ENCODE results near the gene ZNF433. TPM values are rescaled to one million over a fixed set of nuclear protein-coding genes. Genes with fewer than 3 reads are reported as not detected.

Gene ZNF433
- total RNA-seq, 4 donors from 2014 or later: 3.6 to 8.2 (median 5.0) TPM

- DNase-seq (peak; percentile 93 to 97), ATAC-seq (peak; percentile 96 to 97)
- no peaks in the 10 kb centered on the region for H3K27me3 ChIP-seq
- peaks cover 0 to 11% (median 2%) of the 10 kb centered on the region in 3 donors for H3K9me3 ChIP-seq
- peaks cover 0 to 4% of the 10 kb centered on the region in 2 donors for H3K4me1 ChIP-seq
- intact Hi-C loops (cut with DNase I; ENCODE audit: low total_unique reads): loop anchor here (1.0 to 10.0 kb wide), 4 partner anchors 75 to 268 kb away; partner anchors contain the start of genes ZNF20, ZNF491 and ZNF700
- peak within 1 kb of the TSS; percentile 63 to 92 (median 82) for H3K4me3 ChIP-seq
- peak within 1 kb of the TSS; percentile 85 to 97 (median 92) for H3K27ac ChIP-seq
- peaks cover 0 to 17% of the 10 kb centered on the region in 2 donors for H3K36me3 ChIP-seq
- TF ChIP-seq CTCF (IDR thresholded peaks at IDR 0.05 in 4 of 5, conservative IDR thresholded peaks at IDR 0.05 in 1 of 5) (no peak), POLR2A (IDR thresholded peaks at IDR 0.05) (peak; percentile 80 to 95)
- in situ Hi-C loops (cut with MboI; ENCODE audit: low sequenced_read_pairs in 4 of 4): loop anchor here in 1 of 4 donors (5.0 kb wide), 1 partner anchor 77 kb away; the partner anchor contains the start of gene ZNF20
These were observed 29.4 kb upstream of the ZNF433 start, which contains the start of gene ZNF844 for GRCh38 chr19:12064590-12065538. Gene ZNF844 (plus strand): TSS chr19:12064731. CDS start chr19:12064874, 143 bp downstream.

GRCh38 chr19:12055784-12056183 is 20.3 kb upstream of the ZNF433 start:
- no peak overlapping the region for H3K4me3 ChIP-seq
- ATAC-seq (no peak), DNase-seq (no peak)
- TF ChIP-seq POLR2A (IDR thresholded peaks at IDR 0.05) (no peak), CTCF (IDR thresholded peaks at IDR 0.05 in 4 of 5, conservative IDR thresholded peaks at IDR 0.05 in 1 of 5) (no peak)
- H3K27me3 ChIP-seq: peaks cover 0 to 14% (median 7%) of the 10 kb centered on the region in 3 donors
- no peak overlapping the region for H3K27ac ChIP-seq
- peaks cover 0 to 3% of the 10 kb centered on the region in 2 donors for H3K4me1 ChIP-seq
- no peaks in the 10 kb centered on the region for H3K36me3 ChIP-seq
- intact Hi-C loops (cut with DNase I; ENCODE audit: low total_unique reads) (no loop called here), in situ Hi-C loops (cut with MboI; ENCODE audit: low sequenced_read_pairs in 4 of 4) (loop anchor here in 3 of 4 donors (5.0 to 10.0 kb wide), 2 partner anchors 87 to 89 kb away; partner anchors contain the start of gene ZNF20 (in 3 of the 3))
- H3K9me3 ChIP-seq: no peaks in the 10 kb centered on the region

- Histone ChIP-seq H3K27me3 (peaks cover 0 to 14% (median 10%) of the 10 kb centered on the region in 3 donors), H3K4me1 (no peaks in the 10 kb centered on the region), H3K9me3 (no peaks in the 10 kb centered on the region), H3K4me3 (peak within 1 kb of the TSS; percentile 56 to 92 (median 62)), H3K27ac (peak within 1 kb of the TSS in 3 of 4 donors; percentile 22 to 64 (median 43)), H3K36me3 (no peaks in the 10 kb centered on the region)
- ATAC-seq: peak; percentile 92 to 93
- TF ChIP-seq POLR2A (IDR thresholded peaks at IDR 0.05): peak; percentile 41 to 76
- no peak for TF ChIP-seq CTCF (IDR thresholded peaks at IDR 0.05 in 4 of 5, conservative IDR thresholded peaks at IDR 0.05 in 1 of 5)
- peak; percentile 70 to 72 for DNase-seq
- in situ Hi-C loops (cut with MboI; ENCODE audit: low sequenced_read_pairs in 4 of 4): loop anchor here in 1 of 4 donors (10.0 kb wide), 1 partner anchor 92 kb away; the partner anchor contains the start of gene ZNF20
- intact Hi-C loops (cut with DNase I; ENCODE audit: low total_unique reads): no loop called here
These were observed 17.2 kb upstream of the ZNF433 start, which contains the start of gene ZNF878 for GRCh38 chr19:12052497-12053169. Gene ZNF878 (minus strand): TSS chr19:12052961. CDS start chr19:12052801, 160 bp downstream.

- peak overlapping the region; percentile 56 to 92 (median 62) for H3K4me3 ChIP-seq
- H3K27me3 ChIP-seq: peaks cover 0 to 14% (median 10%) of the 10 kb centered on the region in 3 donors
- H3K27ac ChIP-seq: peak overlapping the region in 1 of 4 donors; percentile 64
- H3K36me3 ChIP-seq: no peaks in the 10 kb centered on the region
- DNase-seq: no peak
- no peaks in the 10 kb centered on the region for H3K9me3 ChIP-seq
- H3K4me1 ChIP-seq: no peaks in the 10 kb centered on the region
- no peak for ATAC-seq
- intact Hi-C loops (cut with DNase I; ENCODE audit: low total_unique reads): no loop called here
- TF ChIP-seq CTCF (IDR thresholded peaks at IDR 0.05 in 4 of 5, conservative IDR thresholded peaks at IDR 0.05 in 1 of 5): no peak
- in situ Hi-C loops (cut with MboI; ENCODE audit: low sequenced_read_pairs in 4 of 4): loop anchor here in 1 of 4 donors (10.0 kb wide), 1 partner anchor 93 kb away; the partner anchor contains the start of gene ZNF20
These were observed 16.6 kb upstream of the ZNF433 start for GRCh38 chr19:12052091-12052496.

Measured in gastrocnemius medialis (tissue), 4 donors.